H1 (cell line): Measurements from ENCODE around the gene LMO4. TPM values are rescaled to one million over a fixed set of nuclear protein-coding genes. Genes with fewer than 3 reads are reported as not detected.

ENCODE experiments used
- CTCF ChIA-PET: fragments of 300-600 bp; sonication (Branson Sonifier 250); formaldehyde crosslinking; loops from one replicate; lab custom pipeline; 2021; ENCODE audit not compliant: partially characterized antibody; lab: Charles Lee
- POLR2A ChIA-PET: fragments of 300-600 bp; sonication (Branson Sonifier 250); formaldehyde crosslinking; loops from one replicate; lab custom pipeline; 2021; ENCODE audit warnings: inconsistent platforms; ENCODE audit not compliant: partially characterized antibody; lab: Charles Lee
- DNase-seq, 2 experiments: peaks; one replicate each; pipeline versions ENCODE4 v3.0.0 to v3.0.0-alpha.2; 2010 to 2022; ENCODE audit warnings: low spot score in 2 of 2, low read depth in 1 of 2, mixed read lengths in 1 of 2
- FAIRE-seq: peaks from 2 replicates; lab custom pipeline; 2011; peaks lifted over from hg19 to GRCh38; lab: Jason Lieb, UNC
- H2AFZ ChIP-seq: 2 replicates; pipeline ENCODE4 v1.8.1; 2012; ENCODE audit warnings: low read length, inconsistent platforms
- H2AK5ac ChIP-seq: 2 replicates; pipeline ENCODE4 v1.6.1; 2013; ENCODE audit warnings: low read depth, low read length
- H2BK120ac ChIP-seq: replicated peaks from 2 replicates; pipeline ENCODE3; 2013; ENCODE audit warnings: low read depth, low read length, inconsistent platforms
- H2BK12ac ChIP-seq: 2 replicates; pipeline ENCODE4 v1.6.1; 2013; ENCODE audit warnings: low read depth, low read length
- H2BK15ac ChIP-seq: 2 replicates; pipeline ENCODE4 v1.6.1; 2013; ENCODE audit warnings: low read length
- H2BK20ac ChIP-seq: 2 replicates; pipeline ENCODE4 v1.6.1; 2013; ENCODE audit warnings: low read length
- H2BK5ac ChIP-seq: 2 replicates; pipeline ENCODE4 v1.6.1; 2013; ENCODE audit warnings: low read depth, low read length
- H3K14ac ChIP-seq: 2 replicates; pipeline ENCODE4 v1.6.1; 2013; ENCODE audit warnings: inconsistent platforms; ENCODE audit not compliant: insufficient read length
- H3K18ac ChIP-seq: 2 replicates; pipeline ENCODE4 v1.6.1; 2013; ENCODE audit warnings: low read length; ENCODE audit errors: extremely low read depth
- H3K23ac ChIP-seq: 2 replicates; pipeline ENCODE4 v1.6.1; 2013; ENCODE audit warnings: inconsistent platforms; ENCODE audit not compliant: insufficient read length
- H3K23me2 ChIP-seq: 2 replicates; pipeline ENCODE4 v1.6.1; 2013; ENCODE audit warnings: low read depth, low read length
- H3K27ac ChIP-seq: 2 replicates; pipeline ENCODE4 v1.6.1; 2011; ENCODE audit warnings: low read depth, low read length, inconsistent platforms
- H3K27me3 ChIP-seq, 4 experiments: replicated peaks in 1 of 4; 1 replicate in 1 of 4; 2 replicates in 3 of 4; pipeline versions ENCODE4 v1.6.1 to v1.8.1; 2011 to 2013; ENCODE audit warnings: low read length in 3 of 4, mild to moderate bottlenecking in 3 of 4, inconsistent platforms in 2 of 4, mixed read lengths in 2 of 4, moderate library complexity in 1 of 4; ENCODE audit not compliant: control insufficient read depth in 3 of 4, insufficient read depth in 3 of 4; ENCODE audit errors: extremely low read depth in 1 of 4
- H3K36me3 ChIP-seq, 4 experiments: 2 replicates each; pipeline versions ENCODE4 v1.6.1 to v1.8.1; 2011 to 2013; ENCODE audit warnings: mild to moderate bottlenecking in 4 of 4, low read length in 3 of 4, moderate library complexity in 2 of 4, control low read depth in 1 of 4, inconsistent platforms in 1 of 4; ENCODE audit not compliant: insufficient read depth in 4 of 4, control insufficient read depth in 2 of 4
- H3K4ac ChIP-seq: replicated peaks from 2 replicates; pipeline ENCODE3; 2013; ENCODE audit warnings: low read length, low read depth, mixed read lengths, inconsistent platforms; ENCODE audit not compliant: insufficient read length
- H3K4me1 ChIP-seq, 4 experiments: replicated peaks in 1 of 4; 1 replicate in 1 of 4; 2 replicates in 3 of 4; pipeline versions ENCODE4 v1.6.1 to v1.8.1; 2011 to 2013; ENCODE audit warnings: low read length in 3 of 4, inconsistent platforms in 2 of 4, mixed read lengths in 1 of 4; ENCODE audit not compliant: insufficient read depth in 4 of 4, control insufficient read depth in 3 of 4
- H3K4me2 ChIP-seq, 2 experiments: 2 replicates each; pipeline versions ENCODE4 v1.6.1 to v1.8.1; 2011 to 2013; ENCODE audit warnings: low read depth in 2 of 2, low read length in 2 of 2, control low read depth in 1 of 2, inconsistent platforms in 1 of 2, mild to moderate bottlenecking in 1 of 2; ENCODE audit not compliant: insufficient read depth in 1 of 2
- H3K4me3 ChIP-seq, 4 experiments: fragments of 200-600, 300-600 bp in 1 of 4; sonication (generic), shearing (Covaris generic), sonication (Bioruptor Twin) in 1 of 4; 2 replicates each; pipeline versions ENCODE4 v1.5.1 to v1.8.1; 2011 to 2016; ENCODE audit warnings: low read length in 4 of 4, low read depth in 3 of 4, control low read depth in 2 of 4, inconsistent platforms in 2 of 4, mild to moderate bottlenecking in 2 of 4, mixed read lengths in 1 of 4, moderate library complexity in 1 of 4; ENCODE audit not compliant: insufficient read depth in 2 of 4; ENCODE audit errors: extremely low read depth in 1 of 4
- H3K56ac ChIP-seq: replicated peaks from 2 replicates; pipeline ENCODE3; 2013; ENCODE audit warnings: low read depth, mild to moderate bottlenecking, mixed read lengths, low read length, inconsistent platforms; ENCODE audit not compliant: insufficient read length
- H3K79me1 ChIP-seq: 2 replicates; pipeline ENCODE4 v1.6.1; 2013; ENCODE audit warnings: low read depth, low read length, control low read depth
- H3K79me2 ChIP-seq, 2 experiments: 2 replicates each; pipeline versions ENCODE4 v1.6.1 to v1.8.1; 2012 to 2013; ENCODE audit warnings: low read length in 2 of 2, mild to moderate bottlenecking in 2 of 2, inconsistent platforms in 1 of 2; ENCODE audit not compliant: insufficient read depth in 2 of 2, control insufficient read depth in 1 of 2
- H3K9ac ChIP-seq, 4 experiments: replicated peaks in 1 of 4; 1 replicate in 1 of 4; 2 replicates in 3 of 4; pipeline versions ENCODE4 v1.6.1 to v1.8.1; 2011 to 2013; ENCODE audit warnings: low read depth in 3 of 4, low read length in 3 of 4, control low read depth in 2 of 4, mild to moderate bottlenecking in 2 of 4, moderate library complexity in 2 of 4, inconsistent platforms in 1 of 4; ENCODE audit errors: extremely low read depth in 1 of 4
- H3K9me3 ChIP-seq, 2 experiments: 2 replicates each; pipeline versions ENCODE4 v1.6.1 to v1.8.1; 2012 to 2013; ENCODE audit warnings: mild to moderate bottlenecking in 2 of 2, moderate library complexity in 2 of 2, control low read depth in 1 of 2, inconsistent platforms in 1 of 2, low read depth in 1 of 2, low read length in 1 of 2, mixed read lengths in 1 of 2; ENCODE audit not compliant: insufficient read depth in 2 of 2
- H4K20me1 ChIP-seq, 2 experiments: replicated peaks in 1 of 2; 2 replicates each; pipeline versions ENCODE3 to v1.8.1; 2011 to 2013; ENCODE audit warnings: inconsistent platforms in 2 of 2, low read length in 2 of 2, mild to moderate bottlenecking in 1 of 2; ENCODE audit not compliant: insufficient read depth in 2 of 2, control insufficient read depth in 1 of 2
- H4K5ac ChIP-seq: 2 replicates; pipeline ENCODE4 v1.6.1; 2013; ENCODE audit warnings: low read length, low read depth, mixed read lengths, inconsistent platforms; ENCODE audit not compliant: insufficient read length
- H4K8ac ChIP-seq: 2 replicates; pipeline ENCODE4 v1.8.0; 2013; ENCODE audit warnings: mild to moderate bottlenecking, moderate library complexity, low read length, inconsistent platforms; ENCODE audit not compliant: insufficient read depth; ENCODE audit errors: extremely low read depth
- H4K91ac ChIP-seq: replicated peaks from 2 replicates; pipeline ENCODE3; 2013; ENCODE audit warnings: low read length, mixed read lengths, inconsistent platforms; ENCODE audit not compliant: insufficient read length
- HDAC2 ChIP-seq, 2 experiments: fragments of 300-600 bp in 1 of 2; sonication (generic) in 1 of 2; IDR thresholded peaks; 2 replicates each; pipeline ENCODE4 v1.6.1; 2011 to 2012; ENCODE audit warnings: low read depth in 2 of 2, low read length in 2 of 2, mild to moderate bottlenecking in 2 of 2, moderate library complexity in 2 of 2, borderline replicate concordance in 1 of 2, inconsistent platforms in 1 of 2
- WGBS, 2 experiments: shearing (Covaris generic) in 1 of 2; methylation state at CpG; one replicate each; pipeline versions ENCODE4 v1.1.6 to v1.1.7; 2013 to 2015; ENCODE audit warnings: low lambda C conversion rate in 2 of 2, mixed read lengths in 2 of 2, inconsistent platforms in 1 of 2, low coverage in 1 of 2, missing lambda C conversion rate in 1 of 2; ENCODE audit not compliant: insufficient replicate concordance in 2 of 2, insufficient coverage in 1 of 2, insufficient read length in 1 of 2; ENCODE audit errors: extremely low coverage in 1 of 2, missing lambda C conversion rate in 1 of 2; 5-methylcytosine and 5-hydroxymethylcytosine counted together
- polyA plus RNA-seq, 7 experiments: library from polyadenylated mRNA; depleted of rRNA in 3 of 7; stranded (reverse) in 5 of 7; unstranded in 2 of 7; fragments of >200 nt in 5 of 7; fragments of 200-250 nt in 2 of 7; gene quantifications; 1 replicate in 5 of 7; 2 replicates in 1 of 7; 4 replicates in 1 of 7; pipeline versions ENCODE4 v1.2.1 to v1.2.3, GENCODE V29; 2011 to 2013; ENCODE audit warnings: missing spikeins in 2 of 7, mixed read lengths in 2 of 7
- total RNA-seq: library from RNA; stranded (reverse); fragmentation: NEBNext Ultra II Directional; extraction: Animal tissue kit (Norgen Biotek cat#: 25700); gene quantifications from 2 replicates; pipeline ENCODE4 v1.2.1, GENCODE V29; 2021
- TF ChIP-seq, protein P1 (sequence below): IDR thresholded peaks from 2 replicates; pipeline ENCODE4 v1.6.1; 2012; ENCODE audit warnings: inconsistent platforms

Gene LMO4
- total and polyA plus RNA-seq, 2 of the 8 experiments (the other 6 are each of a cell fraction or from before 2014, with no cell fraction given), result 71.7 to 98.7 TPM

DNA sequence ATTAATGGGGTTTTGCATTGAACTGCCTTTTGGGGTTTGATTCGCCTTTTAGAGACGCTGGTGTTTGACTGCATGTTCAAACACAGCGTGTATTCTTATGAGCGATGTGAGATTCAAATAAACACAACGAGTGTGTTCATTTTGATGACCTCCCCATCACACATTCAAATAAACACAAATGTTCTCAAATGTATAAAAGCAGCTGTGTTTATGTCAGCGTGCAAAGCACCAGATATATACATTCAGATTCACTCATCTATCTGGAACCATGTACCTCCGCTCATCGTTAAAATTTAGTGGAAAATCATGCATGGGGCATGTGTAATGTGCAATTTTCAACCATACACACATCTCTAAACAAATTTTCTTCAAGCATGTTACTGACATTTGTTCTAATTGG, 21.4 kb upstream of the LMO4 start:
- 90% methylated on average over 8 of the region's 8 CpGs; no CpG with 5 or more reads in 1 of the 2 experiments for WGBS, 2 experiments
- H3K4me2 ChIP-seq, result no peak overlapping the region
- no peak overlapping the region for H4K8ac ChIP-seq
- DNase-seq, result no peak
- no peak overlapping the region for H2BK12ac ChIP-seq
- CTCF ChIA-PET, result interaction anchor here (0.6 to 1.2 kb wide), 4 partner anchors 19 to 113 kb away, joined by 3 to 4 read pairs (median 4); no protein-coding TSS in a partner anchor
- H3K23me2 ChIP-seq, result no peaks in the 10 kb centered on the region; the same call in 1 of the 2 replicates
- no peak overlapping the region for H3K14ac ChIP-seq
- peaks cover 0 to 11% (median 0%) of the 10 kb centered on the region in 4 experiments; a peak in 4 of 7 replicates for H3K4me1 ChIP-seq
- no peak overlapping the region for H2BK5ac ChIP-seq
- no peak for TF ChIP-seq HDAC2 (IDR thresholded peaks at IDR 0.05; ENCODE audit: borderline replicate concordance in 1 of 2, low read depth in 2 of 2, low read length in 2 of 2)
- TF ChIP-seq, protein P1, sequence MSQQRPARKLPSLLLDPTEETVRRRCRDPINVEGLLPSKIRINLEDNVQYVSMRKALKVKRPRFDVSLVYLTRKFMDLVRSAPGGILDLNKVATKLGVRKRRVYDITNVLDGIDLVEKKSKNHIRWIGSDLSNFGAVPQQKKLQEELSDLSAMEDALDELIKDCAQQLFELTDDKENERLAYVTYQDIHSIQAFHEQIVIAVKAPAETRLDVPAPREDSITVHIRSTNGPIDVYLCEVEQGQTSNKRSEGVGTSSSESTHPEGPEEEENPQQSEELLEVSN, result no peak
- TF ChIP-seq, all 59 proteins: peak for 0
- H2BK120ac ChIP-seq, result no peak overlapping the region
- no peak overlapping the region for H2AK5ac ChIP-seq
- no peaks in the 10 kb centered on the region for H3K9me3 ChIP-seq
- POLR2A ChIA-PET, result no interaction called here
- no peak overlapping the region for H3K4me3 ChIP-seq
- no peak overlapping the region for H4K5ac ChIP-seq
- H3K79me2 ChIP-seq, result no peaks in the 10 kb centered on the region
- no peak for FAIRE-seq
- H2BK20ac ChIP-seq, result no peak overlapping the region
- no peaks in the 10 kb centered on the region for H3K79me1 ChIP-seq
- H3K36me3 ChIP-seq, result no peaks in the 10 kb centered on the region
- H3K27ac ChIP-seq, result no peak overlapping the region
- no peak overlapping the region for H3K18ac ChIP-seq
- H3K56ac ChIP-seq, result no peak overlapping the region
- no peak overlapping the region for H3K4ac ChIP-seq
- H3K27me3 ChIP-seq, result no peaks in the 10 kb centered on the region
- H2BK15ac ChIP-seq, result no peak overlapping the region
- no peaks in the 10 kb centered on the region for H4K20me1 ChIP-seq
- no peak overlapping the region for H3K9ac ChIP-seq
- H2AFZ ChIP-seq, result no peak overlapping the region
- H4K91ac ChIP-seq, result no peak overlapping the region
- no peak overlapping the region for H3K23ac ChIP-seq
